HEK293 (cell line): ENCODE data around the gene POMT2.

ENCODE experiments used
- CTCF ChIP-seq: fragments of 450-650 bp; formaldehyde crosslinking; IDR thresholded peaks from 2 replicates; pipeline ENCODE4 v1.5.1; 2016; ENCODE audit warnings: missing biosample characterization, missing genetic modification characterization
- ELK4 ChIP-seq: IDR thresholded peaks from 2 replicates; pipeline ENCODE4 v1.6.1; 2011; ENCODE audit warnings: mild to moderate bottlenecking, low read depth, low read length, borderline replicate concordance
- KLF16 ChIP-seq: fragments of 450-650 bp; formaldehyde crosslinking; IDR thresholded peaks from 2 replicates; pipeline ENCODE4 v1.5.1; 2017; ENCODE audit warnings: missing biosample characterization, missing genetic modification characterization
- PRDM10 ChIP-seq: fragments of 450-650 bp; formaldehyde crosslinking; IDR thresholded peaks from 2 replicates; pipeline ENCODE4 v1.5.1; 2016; ENCODE audit warnings: missing biosample characterization, missing genetic modification characterization
- REST ChIP-seq: fragments of 450-650 bp; formaldehyde crosslinking; IDR thresholded peaks from 2 replicates; pipeline ENCODE4 v1.5.1; 2016; ENCODE audit warnings: missing biosample characterization, missing genetic modification characterization
- YY2 ChIP-seq: fragments of 450-650 bp; formaldehyde crosslinking; IDR thresholded peaks from 2 replicates; pipeline ENCODE4 v1.5.1; 2016; ENCODE audit warnings: missing biosample characterization, missing genetic modification characterization
- ZBTB20 ChIP-seq: fragments of 450-650 bp; formaldehyde crosslinking; IDR thresholded peaks from 2 replicates; pipeline ENCODE4 v1.5.1; 2016; ENCODE audit warnings: missing biosample characterization, missing genetic modification characterization
- ZBTB7A ChIP-seq: fragments of 450-650 bp; formaldehyde crosslinking; IDR thresholded peaks from 2 replicates; pipeline ENCODE4 v1.5.1; 2016; ENCODE audit warnings: low read depth, missing biosample characterization, missing genetic modification characterization

GRCh38 chr14:77320238-77320935 is at the start of gene POMT2:
- TF ChIP-seq PRDM10 (tag by site-specific recombination) (peak; percentile 42; the same call in 1 of the 2 replicates), ZBTB20 (tag by site-specific recombination) (peak; percentile 97), CTCF (tag by site-specific recombination) (no peak; the same call in 1 of the 2 replicates), ZBTB7A (peak; percentile 58; the same call in 1 of the 2 replicates), ELK4 (no peak), REST (tag by site-specific recombination) (no peak; the same call in 1 of the 2 replicates), YY2 (tag by site-specific recombination) (0 out of 2 replicates have a peak, but pooled peaks have one; percentile 19), KLF16 (tag by site-specific recombination) (no peak; the same call in 1 of the 2 replicates)
